Stimulated activated naive B cell treated with anti-CD40 and anti-IgM and Interleukin-4, amounts not matched to agents 10 μg/mL and 1 μg/mL and 100 μg/mL, for 72 hours (primary cell): ENCODE measurements around the gene KIF11.
A peak's percentile ranks its signal among the peaks of the same experiment; 100 is the strongest.
"Not testable (repeated sequence)": the region's sequence is repeated elsewhere in the genome, so short reads cannot be mapped to it uniquely, and the experiment has no call there.

Experiments
- ATAC-seq, 2 donors: fragments of 150-1000 bp; cut with Tn5 transposase; replicated peaks; 2 replicates each; pipeline ENCODE4 v1.10.0; 2021; ENCODE audit warnings: moderate library complexity in 1 of 2
- DNase-seq: peaks from one replicate; pipeline ENCODE4 v3.0.0; 2021
- H3K27ac Mint-ChIP-seq: one replicate; pipeline ENCODE4 v1.8.0; 2022; ENCODE audit warnings: mild to moderate bottlenecking, mixed read lengths
- H3K27me3 Mint-ChIP-seq, 2 donors: one replicate each; pipeline ENCODE4 v1.8.0; 2022; ENCODE audit warnings: mixed read lengths in 2 of 2
- H3K36me3 Mint-ChIP-seq, 2 donors: one replicate each; pipeline ENCODE4 v1.8.0; 2022; ENCODE audit warnings: mixed read lengths in 2 of 2, mild to moderate bottlenecking in 1 of 2
- H3K4me1 Mint-ChIP-seq, 2 donors: one replicate each; pipeline ENCODE4 v1.8.0; 2022; ENCODE audit warnings: mixed read lengths in 2 of 2, mild to moderate bottlenecking in 1 of 2
- H3K4me3 Mint-ChIP-seq, 2 donors: one replicate each; pipeline ENCODE4 v1.8.0; 2022; ENCODE audit warnings: mild to moderate bottlenecking in 2 of 2, mixed read lengths in 2 of 2, moderate library complexity in 1 of 2
- H3K9me3 Mint-ChIP-seq, 2 donors: one replicate each; pipeline ENCODE4 v1.8.0; 2022; ENCODE audit warnings: mixed read lengths in 2 of 2, mild to moderate bottlenecking in 1 of 2

KIF11 gene

GRCh38 chr10:92619368-92619767 lies 26.4 kb downstream of the KIF11 start:
- no peak for ATAC-seq
- no peak overlapping the region for H3K27ac Mint-ChIP-seq

DNA sequence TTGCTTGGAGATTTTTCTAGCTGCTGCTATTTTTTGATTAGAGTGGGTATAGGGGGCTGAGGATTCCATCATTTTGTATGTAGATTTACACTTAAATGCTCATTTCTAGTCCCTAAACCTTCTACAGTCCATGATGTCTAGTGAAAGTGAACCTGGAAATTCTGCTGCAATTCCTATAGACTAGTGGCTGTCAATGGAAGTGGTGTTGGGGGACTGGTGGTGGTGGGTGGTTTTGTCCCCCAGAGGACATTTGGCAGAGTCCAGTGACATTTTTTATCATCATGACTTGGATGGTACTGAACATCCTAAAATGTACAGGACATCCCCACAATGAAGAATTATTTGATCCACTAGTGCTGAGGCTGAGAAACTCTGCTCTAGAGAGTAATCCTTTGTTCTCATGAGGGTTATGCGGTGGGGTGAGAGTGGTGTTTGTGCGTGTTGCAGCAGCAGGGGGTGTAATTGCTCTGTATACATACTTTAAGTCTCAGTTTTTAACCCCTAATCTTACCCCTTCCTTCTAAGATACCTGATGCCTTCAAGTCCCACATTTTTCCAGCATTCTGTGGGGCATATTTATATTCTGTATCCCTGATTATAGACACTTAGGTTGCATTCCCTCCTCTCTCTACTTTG lies 35.0 kb downstream of the KIF11 start:
- H3K4me3 Mint-ChIP-seq, result no peak overlapping the region
- ATAC-seq, result no peak
- H3K9me3 Mint-ChIP-seq, result peaks cover 3 to 4% of the 10 kb centered on the region in 2 donors
- H3K36me3 Mint-ChIP-seq, result peaks cover 5 to 16% of the 10 kb centered on the region in 2 donors
- no peaks in the 10 kb centered on the region for H3K4me1 Mint-ChIP-seq
- H3K27me3 Mint-ChIP-seq, result no peaks in the 10 kb centered on the region
- no peak for DNase-seq
- no peak overlapping the region for H3K27ac Mint-ChIP-seq

More at GRCh38 chr10:92619368-92619767, 26.4 kb downstream of the KIF11 start:
- H3K9me3 Mint-ChIP-seq, result peaks cover under 1 to 5% of the 10 kb centered on the region in 2 donors
- no peak for DNase-seq
- H3K36me3 Mint-ChIP-seq, result peaks cover 18 to 21% of the 10 kb centered on the region in 2 donors
- H3K4me1 Mint-ChIP-seq, result no peaks in the 10 kb centered on the region
- no peak overlapping the region for H3K4me3 Mint-ChIP-seq
- no peaks in the 10 kb centered on the region for H3K27me3 Mint-ChIP-seq

DNA sequence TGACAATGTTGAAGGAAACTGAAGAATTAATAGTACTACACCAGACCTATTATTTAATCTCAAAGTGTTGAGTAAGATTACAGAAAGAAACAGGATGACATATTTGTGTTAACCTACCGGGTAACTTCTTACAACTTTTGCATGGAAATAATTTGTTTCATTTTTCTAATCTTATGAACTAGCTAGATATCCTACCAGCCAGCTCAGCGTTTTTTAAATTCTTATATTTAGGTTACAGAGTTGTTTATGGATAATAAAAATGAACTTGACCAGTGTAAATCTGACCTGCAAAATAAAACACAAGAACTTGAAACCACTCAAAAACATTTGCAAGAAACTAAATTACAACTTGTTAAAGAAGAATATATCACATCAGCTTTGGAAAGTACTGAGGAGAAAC lies 37.0 kb downstream of the KIF11 start:
- ATAC-seq (no peak), DNase-seq (no peak)
- Mint-ChIP-seq H3K27me3 (no peaks in the 10 kb centered on the region), H3K4me3 (no peak overlapping the region), H3K36me3 (peaks cover 2 to 4% of the 10 kb centered on the region in 2 donors), H3K4me1 (no peaks in the 10 kb centered on the region), H3K9me3 (no peaks in the 10 kb centered on the region), H3K27ac (no peak overlapping the region)

- no peaks in the 10 kb centered on the region for H3K36me3 Mint-ChIP-seq
- no peak overlapping the region for H3K27ac Mint-ChIP-seq
- no peaks in the 10 kb centered on the region for H3K9me3 Mint-ChIP-seq
- DNase-seq (no peak), ATAC-seq (no peak)
- H3K4me3 Mint-ChIP-seq, result no peak overlapping the region
- no peaks in the 10 kb centered on the region for H3K27me3 Mint-ChIP-seq
- H3K4me1 Mint-ChIP-seq, result no peaks in the 10 kb centered on the region
Observed at GRCh38 chr10:92638037-92638436, 45.1 kb downstream of the KIF11 start.

DNA sequence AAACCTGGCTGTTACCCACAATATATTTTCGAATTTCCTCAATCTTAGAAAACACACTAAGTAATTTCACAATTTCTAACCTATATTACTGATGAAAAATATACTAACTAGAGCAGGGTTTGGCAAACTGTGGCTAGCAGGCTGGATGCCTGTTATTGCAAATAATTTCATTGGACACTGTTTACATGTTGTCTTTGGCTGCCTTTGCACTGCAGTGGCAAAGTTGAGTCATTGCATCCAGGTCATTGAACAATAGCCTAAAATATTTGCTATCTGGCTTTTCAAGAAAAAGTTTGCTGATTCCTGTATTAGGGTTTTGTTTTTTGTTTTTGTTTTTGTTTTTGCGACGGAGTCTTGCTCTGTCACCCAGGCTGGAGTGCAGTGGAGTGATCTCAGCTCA lies 47.2 kb downstream of the KIF11 start:
- no peak overlapping the region for H3K27ac Mint-ChIP-seq
- no peak overlapping the region for H3K4me3 Mint-ChIP-seq
- no peak for DNase-seq
- no peaks in the 10 kb centered on the region for H3K9me3 Mint-ChIP-seq
- peaks cover 5 to 7% of the 10 kb centered on the region in 2 donors for H3K4me1 Mint-ChIP-seq
- H3K36me3 Mint-ChIP-seq, result peaks cover 5 to 6% of the 10 kb centered on the region in 2 donors
- no peak for ATAC-seq
- no peaks in the 10 kb centered on the region for H3K27me3 Mint-ChIP-seq

DNA sequence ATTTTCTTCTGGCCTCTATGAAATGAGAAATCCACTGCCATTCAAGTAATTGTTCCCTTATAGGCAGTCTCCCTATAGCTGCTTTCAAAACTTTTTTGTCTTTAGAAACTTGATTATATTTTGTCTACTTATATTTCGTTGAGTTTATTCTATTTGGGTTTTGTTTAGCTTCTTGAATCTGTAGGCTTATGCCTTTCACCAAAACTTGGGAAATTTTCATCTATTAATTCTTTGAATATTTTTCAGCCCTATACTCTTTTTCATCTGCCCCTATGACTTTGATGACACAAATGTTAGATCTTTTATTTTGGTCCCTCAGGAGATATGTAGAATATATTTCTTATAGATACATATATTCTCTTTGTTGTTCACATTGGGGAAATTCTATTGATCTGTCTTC lies 48.6 kb downstream of the KIF11 start:
- no peaks in the 10 kb centered on the region for H3K27me3 Mint-ChIP-seq
- DNase-seq, result no peak
- peaks cover 5 to 7% of the 10 kb centered on the region in 2 donors for H3K4me1 Mint-ChIP-seq
- no peak overlapping the region for H3K27ac Mint-ChIP-seq
- no peak for ATAC-seq
- H3K36me3 Mint-ChIP-seq, result peaks cover 5 to 6% of the 10 kb centered on the region in 2 donors
- no peak overlapping the region for H3K4me3 Mint-ChIP-seq
- H3K9me3 Mint-ChIP-seq, result no peaks in the 10 kb centered on the region

DNA sequence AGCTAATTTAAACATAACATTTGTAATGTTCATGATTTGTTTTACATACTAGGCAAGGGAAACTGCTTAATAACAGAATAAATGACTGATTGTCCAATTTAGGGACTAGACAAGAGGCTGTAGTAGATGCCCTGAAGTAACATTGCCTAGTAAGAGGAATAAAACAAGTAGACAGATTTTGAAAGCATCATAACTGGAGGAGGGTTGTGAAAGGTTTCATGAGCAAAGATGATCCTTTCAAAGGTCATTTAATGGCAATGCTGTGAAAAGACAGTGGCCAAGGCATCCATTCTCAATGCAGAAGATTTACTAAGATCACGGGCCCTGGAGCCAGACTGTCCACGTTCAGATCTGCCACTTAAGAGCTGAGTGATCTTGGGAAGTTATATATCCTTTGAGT lies 52.0 kb downstream of the KIF11 start:
- Mint-ChIP-seq H3K36me3 (peaks cover 5 to 9% of the 10 kb centered on the region in 2 donors), H3K27me3 (no peaks in the 10 kb centered on the region), H3K9me3 (no peaks in the 10 kb centered on the region), H3K4me1 (peaks cover 5 to 7% of the 10 kb centered on the region in 2 donors), H3K27ac (no peak overlapping the region), H3K4me3 (no peak overlapping the region)
- DNase-seq (no peak), ATAC-seq (peak in 1 of 2 donors; percentile 25)

DNA sequence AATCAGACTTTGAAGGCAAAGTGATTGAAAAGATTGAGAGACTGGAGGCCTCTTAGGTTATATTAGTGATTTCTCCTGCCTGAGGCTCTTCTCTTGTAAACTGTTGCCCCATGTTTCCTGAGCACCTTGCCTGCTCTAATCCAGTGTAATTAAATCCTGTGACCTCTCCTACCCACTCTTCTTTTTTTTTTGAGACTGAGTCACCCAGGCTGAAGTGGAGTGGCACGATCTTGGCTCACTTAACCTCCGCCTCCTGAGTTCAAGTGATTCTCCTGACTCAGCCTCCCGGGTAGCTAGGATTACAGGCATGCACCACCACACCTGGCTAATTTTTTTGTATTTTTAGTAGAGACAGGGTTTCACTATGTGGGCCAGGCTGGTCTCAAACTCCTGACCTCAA lies 57.9 kb downstream of the KIF11 start:
- H3K27me3 Mint-ChIP-seq, H3K9me3 Mint-ChIP-seq, H3K4me1 Mint-ChIP-seq, H3K27ac Mint-ChIP-seq, H3K36me3 Mint-ChIP-seq, H3K4me3 Mint-ChIP-seq, DNase-seq, ATAC-seq: not testable (repeated sequence)

- H3K27ac Mint-ChIP-seq, result no peak overlapping the region
- H3K27me3 Mint-ChIP-seq, result no peaks in the 10 kb centered on the region
- ATAC-seq (no peak), DNase-seq (no peak)
- peaks cover 0 to 2% of the 10 kb centered on the region in 2 donors for H3K9me3 Mint-ChIP-seq
- H3K36me3 Mint-ChIP-seq, result peaks cover 6 to 7% of the 10 kb centered on the region in 2 donors
- no peak overlapping the region for H3K4me3 Mint-ChIP-seq
- H3K4me1 Mint-ChIP-seq, result peaks cover 4 to 8% of the 10 kb centered on the region in 2 donors
Observed at GRCh38 chr10:92655426-92655825, 62.5 kb downstream of the KIF11 start.

- Mint-ChIP-seq H3K27me3 (no peaks in the 10 kb centered on the region), H3K4me1 (peaks cover 4 to 8% of the 10 kb centered on the region in 2 donors), H3K36me3 (peaks cover 7 to 10% of the 10 kb centered on the region in 2 donors), H3K4me3 (no peak overlapping the region), H3K9me3 (peaks cover 5% of the 10 kb centered on the region in 2 donors), H3K27ac (no peak overlapping the region)
- no peak for ATAC-seq
- DNase-seq, result no peak
Observed at GRCh38 chr10:92656266-92656961, 63.5 kb downstream of the KIF11 start.

DNA sequence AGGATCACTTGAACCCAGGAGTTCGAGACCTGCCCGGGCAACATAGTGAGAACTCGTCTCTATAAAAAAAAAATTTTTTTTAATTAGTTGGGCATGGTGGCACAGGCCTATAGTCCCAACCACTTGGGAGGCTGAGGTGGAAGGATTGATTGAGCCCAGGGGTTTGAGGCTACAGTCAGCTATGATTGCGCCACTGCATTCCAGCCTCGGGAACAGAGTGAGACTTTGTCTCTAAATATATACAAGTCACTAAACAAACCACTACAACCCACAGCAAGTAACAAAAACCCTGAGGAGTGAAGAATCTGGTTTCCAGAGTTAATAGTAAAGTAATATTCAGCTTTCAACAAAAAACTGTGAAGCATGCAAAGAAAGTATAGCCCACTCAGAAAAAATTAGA lies 64.1 kb downstream of the KIF11 start:
- Mint-ChIP-seq H3K36me3 (peaks cover 6 to 10% of the 10 kb centered on the region in 2 donors), H3K4me1 (peaks cover 4 to 8% of the 10 kb centered on the region in 2 donors), H3K4me3 (no peak overlapping the region), H3K9me3 (peaks cover 8% of the 10 kb centered on the region in 2 donors), H3K27me3 (no peaks in the 10 kb centered on the region), H3K27ac (no peak overlapping the region)
- DNase-seq (no peak), ATAC-seq (no peak)

DNA sequence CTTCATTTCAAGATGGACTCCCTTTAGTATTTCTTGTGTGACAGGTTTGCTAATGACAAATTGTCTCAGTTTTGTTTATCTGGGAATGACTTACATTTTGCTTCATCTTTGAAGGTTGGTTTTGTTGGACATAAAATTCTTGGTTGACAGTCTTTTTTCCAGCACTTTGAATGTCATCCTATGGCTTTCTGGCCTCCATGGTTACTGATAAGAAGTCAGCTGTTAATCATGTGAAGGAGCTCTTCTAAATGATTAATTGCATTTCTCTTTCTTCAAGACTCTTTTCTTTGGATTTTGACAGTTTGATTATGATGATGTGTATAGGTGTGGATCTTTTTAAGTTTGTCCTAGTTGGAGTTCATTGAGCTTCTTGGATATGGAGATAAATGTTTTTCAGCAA lies 69.9 kb downstream of the KIF11 start:
- Mint-ChIP-seq H3K36me3 (peaks cover 13 to 14% of the 10 kb centered on the region in 2 donors), H3K4me3 (no peak overlapping the region), H3K27ac (no peak overlapping the region), H3K4me1 (no peaks in the 10 kb centered on the region), H3K27me3 (no peaks in the 10 kb centered on the region), H3K9me3 (peaks cover 21 to 22% of the 10 kb centered on the region in 2 donors)
- DNase-seq (no peak), ATAC-seq (no peak)

- no peak overlapping the region for H3K27ac Mint-ChIP-seq
- peaks cover 21 to 22% of the 10 kb centered on the region in 2 donors for H3K9me3 Mint-ChIP-seq
- H3K36me3 Mint-ChIP-seq, result peaks cover 11 to 14% of the 10 kb centered on the region in 2 donors
- ATAC-seq (no peak), DNase-seq (no peak)
- H3K27me3 Mint-ChIP-seq, result no peaks in the 10 kb centered on the region
- no peak overlapping the region for H3K4me3 Mint-ChIP-seq
- no peaks in the 10 kb centered on the region for H3K4me1 Mint-ChIP-seq
Observed at GRCh38 chr10:92664322-92664721, 71.4 kb downstream of the KIF11 start.

GRCh38 chr10:92667078-92667477 lies 74.1 kb downstream of the KIF11 start:
- Mint-ChIP-seq H3K36me3 (peaks cover 11 to 13% of the 10 kb centered on the region in 2 donors), H3K4me1 (peaks cover 0 to 2% of the 10 kb centered on the region in 2 donors), H3K4me3 (no peak overlapping the region), H3K27ac (no peak overlapping the region), H3K9me3 (peaks cover 13 to 16% of the 10 kb centered on the region in 2 donors), H3K27me3 (no peaks in the 10 kb centered on the region)
- ATAC-seq, result no peak
- DNase-seq, result no peak

- no peak overlapping the region for H3K27ac Mint-ChIP-seq
- peaks cover 0 to 5% of the 10 kb centered on the region in 2 donors for H3K9me3 Mint-ChIP-seq
- peaks cover 3 to 5% of the 10 kb centered on the region in 2 donors for H3K36me3 Mint-ChIP-seq
- ATAC-seq (no peak), DNase-seq (no peak)
- no peaks in the 10 kb centered on the region for H3K27me3 Mint-ChIP-seq
- H3K4me3 Mint-ChIP-seq, result no peak overlapping the region
- peaks cover 0 to 5% of the 10 kb centered on the region in 2 donors for H3K4me1 Mint-ChIP-seq
Observed at GRCh38 chr10:92677708-92678107, 84.8 kb downstream of the KIF11 start.
